Measurements from ENCODE around the gene CPO. TPM values are rescaled to one million over a fixed set of nuclear protein-coding genes. Genes with fewer than 3 reads are reported as not detected.

Gene CPO
- total and polyA plus RNA-seq, 9 donors, result 0.17 to 31.8 (median 0.34) TPM; not detected in 3

GRCh38 chr2:206968134-206969086 lies 29.1 kb downstream of the CPO start:
- WGBS, 3 donors, result 44 to 77% (median 75%) methylated on average over 7 of the region's 7 CpGs

DNA sequence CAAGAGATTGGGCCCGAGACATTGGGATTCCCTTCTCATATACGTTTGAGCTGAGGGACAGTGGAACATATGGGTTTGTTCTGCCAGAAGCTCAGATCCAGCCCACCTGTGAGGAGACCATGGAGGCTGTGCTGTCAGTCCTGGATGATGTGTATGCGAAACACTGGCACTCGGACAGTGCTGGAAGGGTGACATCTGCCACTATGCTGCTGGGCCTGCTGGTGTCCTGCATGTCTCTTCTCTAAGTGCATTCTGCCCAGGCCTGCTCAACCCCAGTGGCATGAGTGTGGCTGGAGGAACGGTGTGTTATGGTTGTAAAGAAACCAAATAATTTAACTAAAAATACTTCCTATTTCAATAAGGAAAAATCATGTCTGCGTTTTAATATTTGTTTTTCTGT lies 29.9 kb downstream of the CPO start:
- intact Hi-C loops (cut with DNase I), result no loop called here
- H3K4me1 ChIP-seq (ENCODE audit: insufficient read depth), result no peaks in the 10 kb centered on the region

More at GRCh38 chr2:206968134-206969086, 29.1 kb downstream of the CPO start:
- no peak overlapping the region for H3K27ac ChIP-seq
- H3K27me3 ChIP-seq, result no peaks in the 10 kb centered on the region
- H3K4me3 ChIP-seq, result no peak overlapping the region
- TF ChIP-seq POLR2A (IDR thresholded peaks at IDR 0.05) (no peak), EP300 (IDR thresholded peaks at IDR 0.05) (no peak)
- TF ChIP-seq, protein P1, sequence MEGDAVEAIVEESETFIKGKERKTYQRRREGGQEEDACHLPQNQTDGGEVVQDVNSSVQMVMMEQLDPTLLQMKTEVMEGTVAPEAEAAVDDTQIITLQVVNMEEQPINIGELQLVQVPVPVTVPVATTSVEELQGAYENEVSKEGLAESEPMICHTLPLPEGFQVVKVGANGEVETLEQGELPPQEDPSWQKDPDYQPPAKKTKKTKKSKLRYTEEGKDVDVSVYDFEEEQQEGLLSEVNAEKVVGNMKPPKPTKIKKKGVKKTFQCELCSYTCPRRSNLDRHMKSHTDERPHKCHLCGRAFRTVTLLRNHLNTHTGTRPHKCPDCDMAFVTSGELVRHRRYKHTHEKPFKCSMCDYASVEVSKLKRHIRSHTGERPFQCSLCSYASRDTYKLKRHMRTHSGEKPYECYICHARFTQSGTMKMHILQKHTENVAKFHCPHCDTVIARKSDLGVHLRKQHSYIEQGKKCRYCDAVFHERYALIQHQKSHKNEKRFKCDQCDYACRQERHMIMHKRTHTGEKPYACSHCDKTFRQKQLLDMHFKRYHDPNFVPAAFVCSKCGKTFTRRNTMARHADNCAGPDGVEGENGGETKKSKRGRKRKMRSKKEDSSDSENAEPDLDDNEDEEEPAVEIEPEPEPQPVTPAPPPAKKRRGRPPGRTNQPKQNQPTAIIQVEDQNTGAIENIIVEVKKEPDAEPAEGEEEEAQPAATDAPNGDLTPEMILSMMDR (IDR thresholded peaks at IDR 0.05), result no peak
- no peak for DNase-seq
- H3K4me1 ChIP-seq (ENCODE audit: insufficient read depth), result no peaks in the 10 kb centered on the region
- no peaks in the 10 kb centered on the region for H3K36me3 ChIP-seq
- intact Hi-C loops (cut with DNase I), result no loop called here
- no peaks in the 10 kb centered on the region for H3K9me3 ChIP-seq

GRCh38 chr2:206970589-206971360 lies 31.5 kb downstream of the CPO start:
- Histone ChIP-seq H3K9me3 (no peaks in the 10 kb centered on the region), H3K4me3 (no peak overlapping the region), H3K27me3 (no peaks in the 10 kb centered on the region), H3K4me1 (ENCODE audit: insufficient read depth) (peaks cover 2% of the 10 kb centered on the region), H3K27ac (no peak overlapping the region), H3K36me3 (no peaks in the 10 kb centered on the region)
- no peak for DNase-seq
- WGBS, 3 donors, result 88 to 90% (median 89%) methylated on average over 7 of the region's 7 CpGs
- TF ChIP-seq EP300 (IDR thresholded peaks at IDR 0.05) (no peak), POLR2A (IDR thresholded peaks at IDR 0.05) (no peak)
- TF ChIP-seq, protein P1 (IDR thresholded peaks at IDR 0.05), result no peak
- intact Hi-C loops (cut with DNase I), result no loop called here

More for the DNA sequence above, 29.9 kb downstream of the CPO start:
- no peak for DNase-seq
- Histone ChIP-seq H3K27ac (no peak overlapping the region), H3K27me3 (no peaks in the 10 kb centered on the region), H3K4me3 (no peak overlapping the region), H3K36me3 (no peaks in the 10 kb centered on the region), H3K9me3 (no peaks in the 10 kb centered on the region)
- 93 to 95% (median 95%) methylated on average over 6 of the region's 6 CpGs for WGBS, 3 donors
- TF ChIP-seq, protein P1 (IDR thresholded peaks at IDR 0.05), result no peak
- TF ChIP-seq EP300 (IDR thresholded peaks at IDR 0.05), result no peak
- no peak for TF ChIP-seq POLR2A (IDR thresholded peaks at IDR 0.05)

DNA sequence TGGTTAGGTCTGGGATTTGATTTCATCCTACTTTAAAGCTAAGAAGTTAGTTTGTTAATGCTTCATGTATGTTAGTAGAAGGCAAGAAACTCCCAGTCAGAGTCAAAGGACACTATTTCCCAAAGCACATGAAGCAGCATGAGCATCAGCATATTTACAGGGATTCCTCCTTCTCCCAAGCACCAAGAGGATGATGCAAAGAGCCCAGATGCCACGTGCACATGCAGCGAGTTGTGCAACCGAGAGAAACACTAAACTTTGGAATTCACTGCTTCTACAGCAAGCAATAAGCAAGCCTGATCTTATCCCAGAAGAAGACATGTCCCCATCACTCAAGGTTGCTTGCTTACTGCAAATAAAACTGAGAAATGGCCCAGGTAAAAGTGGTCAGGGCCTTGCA lies 32.5 kb downstream of the CPO start:
- H3K4me1 ChIP-seq (ENCODE audit: insufficient read depth), result peaks cover 2% of the 10 kb centered on the region
- WGBS, 3 donors, result 83 to 86% (median 84%) methylated on average over 3 of the region's 3 CpGs
- intact Hi-C loops (cut with DNase I), result no loop called here
- no peaks in the 10 kb centered on the region for H3K36me3 ChIP-seq
- no peak overlapping the region for H3K4me3 ChIP-seq
- TF ChIP-seq EP300 (IDR thresholded peaks at IDR 0.05) (no peak), POLR2A (IDR thresholded peaks at IDR 0.05) (no peak)
- TF ChIP-seq, protein P1 (IDR thresholded peaks at IDR 0.05), result no peak
- no peaks in the 10 kb centered on the region for H3K27me3 ChIP-seq
- no peak for DNase-seq
- no peaks in the 10 kb centered on the region for H3K9me3 ChIP-seq
- H3K27ac ChIP-seq, result no peak overlapping the region
